ENCODE results near the gene AXIN2.

The AXIN2 gene

GRCh38 chr17:65532101-65532890 is 29.2 kb downstream of the AXIN2 start:
- DNase-seq (ENCODE audit: extremely low read depth, low read depth): peak; percentile 45

GRCh38 chr17:65531256-65532100 is 30.0 kb downstream of the AXIN2 start:
- peak; percentile 43 for DNase-seq (ENCODE audit: extremely low read depth, low read depth)
- peak; percentile 31 for TF ChIP-seq CTCF (IDR thresholded peaks at IDR 0.05; ENCODE audit: low read depth, low read length, missing control alignments)
- no peak overlapping the region for H3K4me3 ChIP-seq (replicated peaks; ENCODE audit: low read depth, low read length)

More at GRCh38 chr17:65532101-65532890, 29.2 kb downstream of the AXIN2 start:
- no peak overlapping the region for H3K4me3 ChIP-seq (replicated peaks; ENCODE audit: low read depth, low read length)
- no peak for TF ChIP-seq CTCF (IDR thresholded peaks at IDR 0.05; ENCODE audit: low read depth, low read length, missing control alignments)

- no peak overlapping the region for H3K4me3 ChIP-seq (replicated peaks; ENCODE audit: low read depth, low read length)
- DNase-seq (ENCODE audit: extremely low read depth, low read depth): no peak
- no peak for TF ChIP-seq CTCF (IDR thresholded peaks at IDR 0.05; ENCODE audit: low read depth, low read length, missing control alignments)
Measured at GRCh38 chr17:65530523-65531255, 30.8 kb downstream of the AXIN2 start.

- TF ChIP-seq CTCF (IDR thresholded peaks at IDR 0.05; ENCODE audit: low read depth, low read length, missing control alignments): no peak
- H3K4me3 ChIP-seq (replicated peaks; ENCODE audit: low read depth, low read length): no peak overlapping the region
- DNase-seq (ENCODE audit: extremely low read depth, low read depth): no peak
Measured at GRCh38 chr17:65529761-65530522, 31.5 kb downstream of the AXIN2 start.

GRCh38 chr17:65529040-65529633 is 32.3 kb downstream of the AXIN2 start:
- no peak for DNase-seq (ENCODE audit: extremely low read depth, low read depth)
- no peak overlapping the region for H3K4me3 ChIP-seq (replicated peaks; ENCODE audit: low read depth, low read length)
- TF ChIP-seq CTCF (IDR thresholded peaks at IDR 0.05; ENCODE audit: low read depth, low read length, missing control alignments): no peak

All from HFF-Myc (cell line).